Measurements from ENCODE around the gene CFB.

CFB gene

DNA sequence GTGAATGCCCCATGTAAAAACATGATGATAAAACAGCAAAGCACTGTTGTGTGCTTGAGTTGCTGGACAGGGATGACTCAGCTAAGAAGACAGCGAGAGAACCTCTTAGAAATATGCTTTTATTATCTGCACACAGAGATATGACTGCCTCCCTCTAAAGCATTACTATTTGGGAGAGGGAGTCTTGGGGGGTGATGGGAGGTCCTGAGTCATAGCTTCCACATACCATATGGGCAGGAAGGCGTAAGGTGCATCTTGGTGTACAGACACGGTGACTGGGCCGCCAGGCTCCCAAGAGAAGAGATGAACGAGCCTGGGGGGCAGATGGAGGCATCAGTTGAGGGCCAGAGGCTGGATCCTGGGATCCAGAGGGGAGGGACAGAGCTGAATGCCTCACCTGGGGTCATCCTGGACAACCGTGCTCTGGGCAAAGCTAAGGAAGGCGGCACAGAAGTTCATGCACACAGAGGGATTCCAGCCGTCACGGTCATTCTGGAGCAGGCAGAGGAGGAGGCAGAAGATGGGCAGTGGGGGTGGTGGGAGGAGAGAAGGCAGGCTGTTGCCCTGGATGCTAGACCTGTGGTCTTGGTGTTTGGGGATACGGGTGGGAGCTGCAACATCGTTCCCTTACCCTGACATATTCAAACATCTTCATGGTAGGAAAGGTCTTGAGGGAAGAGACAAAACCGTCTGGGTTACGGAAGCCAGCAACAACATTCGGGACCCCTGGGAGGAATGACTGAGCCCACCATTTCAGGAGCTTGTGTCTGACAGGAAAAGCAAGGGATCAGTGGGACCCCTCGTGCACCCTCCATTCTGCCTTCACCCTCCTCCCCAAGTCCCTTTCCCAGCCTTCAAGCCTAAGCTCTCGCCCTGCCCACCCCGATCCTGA lies 24.1 kb downstream of the CFB start:
- POLR2A ChIA-PET: interaction anchor here (1.2 kb wide), 1 partner anchor 11 kb away, joined by 3 read pairs; the partner anchor contains the start of genes NELFE and SKIC2
- peak overlapping the region in 1 of 2 experiments; percentile 99 for H3K27ac ChIP-seq (ENCODE audit: insufficient read depth in 1 of 2, low read depth in 1 of 2, low read length in 2 of 2, poor library complexity in 1 of 2, severe bottlenecking in 2 of 2)
- H3K9me3 ChIP-seq (ENCODE audit: control extremely low read depth in 1 of 5, control insufficient read depth in 4 of 5, insufficient read depth in 2 of 5, low read depth in 1 of 5, low read length in 4 of 5): no peaks in the 10 kb centered on the region
- 84% methylated on average over 8 of the region's 17 CpGs for WGBS (ENCODE audit: insufficient coverage)
- H3K27me3 ChIP-seq (replicated peaks in 2 of 5; ENCODE audit: control insufficient read depth in 4 of 5, insufficient read depth in 5 of 5, low read length in 4 of 5): no peaks in the 10 kb centered on the region
- peaks cover 3 to 27% (median 23%) of the 10 kb centered on the region in 4 experiments for H3K4me1 ChIP-seq (ENCODE audit: control extremely low read depth in 1 of 4, control insufficient read depth in 4 of 4, insufficient read depth in 4 of 4, low read length in 3 of 4)
- H3K36me3 ChIP-seq (ENCODE audit: control insufficient read depth in 4 of 4, insufficient read depth in 4 of 4, low read length in 3 of 4): peaks cover 9 to 57% (median 48%) of the 10 kb centered on the region in 4 experiments
- CTCF ChIA-PET: interaction anchor here (0.8 to 6.2 kb wide), 4 partner anchors 11 to 350 kb away, joined by 3 to 37 read pairs (median 6); partner anchors contain the start of genes NELFE and SKIC2
- H3K4me3 ChIP-seq (ENCODE audit: control insufficient read depth in 1 of 7, extremely low read depth in 1 of 7, insufficient read depth in 4 of 7, low read depth in 2 of 7, low read length in 6 of 7): no peak overlapping the region
- DNase-seq: no peak

DNA sequence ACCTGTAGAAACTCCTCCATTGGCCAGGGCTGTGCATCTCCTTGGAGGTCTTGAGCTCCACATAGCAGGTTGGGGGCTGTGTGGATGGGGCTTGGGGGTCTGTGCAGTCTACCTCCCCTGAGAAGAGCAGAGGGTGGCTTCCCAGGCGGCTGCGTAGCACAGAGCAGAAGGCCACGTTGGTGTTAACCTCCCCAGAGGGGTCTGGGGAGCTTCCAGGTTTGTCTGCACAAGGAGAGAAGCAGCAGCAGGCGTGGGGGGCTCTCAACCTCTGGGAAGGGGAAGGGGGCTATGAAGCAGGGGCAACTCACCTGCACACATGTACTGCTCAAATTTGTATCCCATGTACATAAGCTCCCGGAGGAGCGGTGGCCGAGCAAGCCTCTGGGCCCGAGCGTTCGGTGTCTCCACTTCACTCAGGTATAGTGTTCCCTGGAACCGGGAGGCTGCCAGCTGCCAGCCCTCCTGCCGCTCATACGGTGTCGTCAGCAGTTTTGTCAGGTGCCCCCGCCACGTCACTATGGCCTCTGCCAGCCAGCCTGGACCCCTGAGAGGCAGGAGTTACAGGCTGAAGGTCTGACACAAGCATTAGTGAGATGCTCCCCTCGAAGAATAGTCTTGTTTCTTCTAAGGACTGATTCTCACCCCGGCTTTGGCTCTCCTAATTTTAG lies 24.8 kb downstream of the CFB start:
- CTCF ChIA-PET: interaction anchor here (0.8 to 6.2 kb wide), 5 partner anchors 11 to 351 kb away, joined by 3 to 37 read pairs (median 4); partner anchors contain the start of genes NELFE and SKIC2
- peak overlapping the region in 6 of 7 experiments; percentile 80 to 95 (median 86) for H3K4me3 ChIP-seq (ENCODE audit: control insufficient read depth in 1 of 7, extremely low read depth in 1 of 7, insufficient read depth in 4 of 7, low read depth in 2 of 7, low read length in 6 of 7)
- no peak for DNase-seq
- peaks cover 3 to 27% (median 23%) of the 10 kb centered on the region in 4 experiments for H3K4me1 ChIP-seq (ENCODE audit: control extremely low read depth in 1 of 4, control insufficient read depth in 4 of 4, insufficient read depth in 4 of 4, low read length in 3 of 4)
- peaks cover 7 to 50% (median 44%) of the 10 kb centered on the region in 4 experiments for H3K36me3 ChIP-seq (ENCODE audit: control insufficient read depth in 4 of 4, insufficient read depth in 4 of 4, low read length in 3 of 4)
- 91% methylated on average over 17 of the region's 18 CpGs for WGBS (ENCODE audit: insufficient coverage)
- peak overlapping the region; percentile 98 to 99 for H3K27ac ChIP-seq (ENCODE audit: insufficient read depth in 1 of 2, low read depth in 1 of 2, low read length in 2 of 2, poor library complexity in 1 of 2, severe bottlenecking in 2 of 2)
- no peaks in the 10 kb centered on the region for H3K27me3 ChIP-seq (replicated peaks in 2 of 5; ENCODE audit: control insufficient read depth in 4 of 5, insufficient read depth in 5 of 5, low read length in 4 of 5)
- no peaks in the 10 kb centered on the region for H3K9me3 ChIP-seq (ENCODE audit: control extremely low read depth in 1 of 5, control insufficient read depth in 4 of 5, insufficient read depth in 2 of 5, low read depth in 1 of 5, low read length in 4 of 5)
- POLR2A ChIA-PET: interaction anchor here (1.2 kb wide), 1 partner anchor 12 kb away, joined by 3 read pairs; the partner anchor contains the start of genes NELFE and SKIC2

DNA sequence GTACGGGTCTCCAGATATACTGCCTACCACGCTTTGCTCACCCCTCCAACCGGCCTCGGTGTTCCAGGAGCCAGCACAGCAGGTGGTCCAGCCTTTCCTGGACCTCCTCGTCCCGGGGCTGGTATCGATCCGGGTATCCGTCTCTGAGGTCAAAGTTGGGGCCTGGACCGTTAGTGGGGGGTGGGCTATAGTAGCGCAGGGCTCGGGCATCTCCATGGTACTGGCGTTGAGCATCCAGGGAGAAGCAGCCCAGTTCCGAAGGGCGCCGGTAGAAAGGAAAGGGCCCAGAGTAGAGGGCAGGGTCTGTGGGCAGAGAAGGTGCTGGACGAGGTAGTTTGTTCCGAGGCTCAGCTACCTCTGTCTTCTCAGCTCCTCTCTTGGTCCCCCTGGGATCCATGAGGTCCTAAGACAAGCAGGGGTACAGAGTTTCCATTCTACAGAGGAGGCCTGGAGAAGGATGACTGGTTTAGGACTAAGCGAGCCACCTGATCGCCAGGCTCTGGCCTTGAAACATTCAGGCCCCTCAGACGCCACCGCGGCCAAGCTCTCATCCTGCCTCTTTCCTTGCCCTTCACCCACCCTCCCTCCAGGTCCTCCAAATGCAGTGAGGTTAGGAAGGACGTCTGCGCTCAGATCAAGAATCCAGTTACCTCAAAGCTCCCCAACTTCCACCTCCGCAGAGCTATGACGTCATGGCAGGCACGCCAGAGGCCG lies 25.5 kb downstream of the CFB start:
- Histone ChIP-seq H3K36me3 (ENCODE audit: control insufficient read depth in 4 of 4, insufficient read depth in 4 of 4, low read length in 3 of 4) (peaks cover 7 to 43% (median 38%) of the 10 kb centered on the region in 4 experiments), H3K27me3 (replicated peaks in 2 of 5; ENCODE audit: control insufficient read depth in 4 of 5, insufficient read depth in 5 of 5, low read length in 4 of 5) (no peaks in the 10 kb centered on the region), H3K27ac (ENCODE audit: insufficient read depth in 1 of 2, low read depth in 1 of 2, low read length in 2 of 2, poor library complexity in 1 of 2, severe bottlenecking in 2 of 2) (peak overlapping the region; percentile 98 to 99), H3K4me3 (ENCODE audit: control insufficient read depth in 1 of 7, extremely low read depth in 1 of 7, insufficient read depth in 4 of 7, low read depth in 2 of 7, low read length in 6 of 7) (peak overlapping the region; percentile 80 to 95 (median 87)), H3K4me1 (ENCODE audit: control extremely low read depth in 1 of 4, control insufficient read depth in 4 of 4, insufficient read depth in 4 of 4, low read length in 3 of 4) (peaks cover 3 to 27% (median 23%) of the 10 kb centered on the region in 4 experiments), H3K9me3 (ENCODE audit: control extremely low read depth in 1 of 5, control insufficient read depth in 4 of 5, insufficient read depth in 2 of 5, low read depth in 1 of 5, low read length in 4 of 5) (no peaks in the 10 kb centered on the region)
- CTCF ChIA-PET: interaction anchor here (1.5 to 6.2 kb wide), 2 partner anchors 12 to 146 kb away, joined by 3 to 37 read pairs; partner anchors contain the start of genes NELFE and SKIC2
- POLR2A ChIA-PET: interaction anchor here (0.6 to 2.6 kb wide), 4 partner anchors 13 to 225 kb away, joined by 3 to 12 read pairs (median 4); partner anchors contain the start of genes NELFE, SKIC2 and ZBTB12
- WGBS (ENCODE audit: insufficient coverage): 29% methylated on average over 22 of the region's 29 CpGs
- DNase-seq: no peak

DNA sequence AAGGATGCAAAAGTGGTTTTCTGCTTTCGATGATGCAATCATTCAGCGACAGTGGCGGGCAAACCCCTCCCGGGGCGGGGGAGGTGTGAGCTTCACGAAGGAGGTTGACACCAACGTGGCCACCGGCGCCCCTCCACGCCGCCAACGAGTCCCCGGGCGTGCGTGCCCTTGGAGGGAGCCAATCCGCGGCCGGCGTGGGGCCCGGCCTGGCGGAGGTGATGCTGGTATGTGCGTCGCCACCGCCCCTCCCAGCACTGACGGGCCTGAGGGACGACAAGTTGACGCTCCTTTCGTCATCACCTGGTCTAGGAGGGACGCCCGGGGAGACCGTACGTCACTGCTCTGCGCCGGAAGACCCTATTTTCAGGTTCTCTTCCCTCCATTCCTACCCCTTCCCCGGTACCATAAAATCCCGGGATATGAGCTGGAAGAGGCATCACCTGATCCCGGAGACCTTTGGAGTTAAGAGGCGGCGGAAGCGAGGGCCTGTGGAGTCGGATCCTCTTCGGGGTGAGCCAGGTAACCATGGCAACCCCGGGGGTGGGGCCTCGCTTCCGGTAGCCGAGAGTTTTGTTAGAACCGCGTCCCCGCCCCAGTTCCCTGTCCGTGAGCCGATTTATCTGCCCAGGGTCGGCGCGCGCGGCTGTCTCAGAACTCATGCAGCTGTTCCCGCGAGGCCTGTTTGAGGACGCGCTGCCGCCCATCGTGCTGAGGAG lies 26.3 kb downstream of the CFB start, which contains the start of gene DXO:
DXO (minus strand) TSS at position 146 of the 716 bp plus-strand sequence. CDS start 463 bp downstream, outside the sequence.
- no peaks in the 10 kb centered on the region for H3K27me3 ChIP-seq (replicated peaks in 2 of 5; ENCODE audit: control insufficient read depth in 4 of 5, insufficient read depth in 5 of 5, low read length in 4 of 5)
- CTCF ChIA-PET: interaction anchor here (1.5 to 6.2 kb wide), 2 partner anchors 13 to 145 kb away, joined by 3 to 37 read pairs; partner anchors contain the start of genes NELFE and SKIC2
- peaks cover 3 to 27% (median 23%) of the 10 kb centered on the region in 4 experiments for H3K4me1 ChIP-seq (ENCODE audit: control extremely low read depth in 1 of 4, control insufficient read depth in 4 of 4, insufficient read depth in 4 of 4, low read length in 3 of 4)
- peak; percentile 99 to 100 (median 99) for DNase-seq
- H3K9me3 ChIP-seq (ENCODE audit: control extremely low read depth in 1 of 5, control insufficient read depth in 4 of 5, insufficient read depth in 2 of 5, low read depth in 1 of 5, low read length in 4 of 5): no peaks in the 10 kb centered on the region
- WGBS (ENCODE audit: insufficient coverage): under 1% methylated on average over 42 of the region's 62 CpGs
- H3K27ac ChIP-seq (ENCODE audit: insufficient read depth in 1 of 2, low read depth in 1 of 2, low read length in 2 of 2, poor library complexity in 1 of 2, severe bottlenecking in 2 of 2): peak within 1 kb of the TSS; percentile 98 to 99
- peaks cover 7 to 36% (median 31%) of the 10 kb centered on the region in 4 experiments for H3K36me3 ChIP-seq (ENCODE audit: control insufficient read depth in 4 of 4, insufficient read depth in 4 of 4, low read length in 3 of 4)
- peak within 1 kb of the TSS; percentile 80 to 95 (median 87) for H3K4me3 ChIP-seq (ENCODE audit: control insufficient read depth in 1 of 7, extremely low read depth in 1 of 7, insufficient read depth in 4 of 7, low read depth in 2 of 7, low read length in 6 of 7)
- POLR2A ChIA-PET: interaction anchor here (0.6 to 2.6 kb wide), 5 partner anchors 13 to 434 kb away, joined by 3 to 12 read pairs (median 3); partner anchors contain the start of genes NELFE, SKIC2 and ZBTB12

DNA sequence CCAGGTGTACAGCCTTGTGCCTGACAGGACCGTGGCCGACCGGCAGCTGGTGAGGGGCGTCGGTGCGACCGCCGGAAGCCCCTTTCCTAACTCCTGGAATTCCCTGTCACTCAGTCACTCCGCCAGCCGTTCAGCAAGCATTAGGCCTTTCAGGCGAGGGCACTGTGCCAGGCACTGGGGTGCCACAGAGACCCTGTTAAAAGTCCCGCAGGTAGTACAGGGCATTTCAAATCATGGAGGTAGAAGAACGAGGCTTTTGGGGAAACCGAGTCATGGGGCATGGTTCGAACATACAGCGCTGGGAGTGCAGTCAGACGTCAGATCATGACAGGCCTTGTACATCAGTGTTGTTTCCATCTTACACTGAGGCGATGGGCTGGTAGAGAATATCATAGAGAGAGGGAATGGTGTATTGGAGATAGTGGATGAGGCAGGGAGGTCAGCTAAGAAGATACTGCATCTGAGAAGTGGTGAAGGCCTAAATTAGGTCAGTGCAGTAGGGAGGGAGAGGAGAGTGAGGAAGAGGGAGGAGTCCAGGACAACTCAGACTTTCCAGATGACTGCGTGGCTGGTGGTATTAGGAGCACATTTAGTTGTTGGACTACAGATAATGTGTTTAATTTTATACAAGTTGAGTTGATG lies 26.9 kb downstream of the CFB start:
- Histone ChIP-seq H3K27ac (ENCODE audit: insufficient read depth in 1 of 2, low read depth in 1 of 2, low read length in 2 of 2, poor library complexity in 1 of 2, severe bottlenecking in 2 of 2) (peak overlapping the region; percentile 98 to 99), H3K4me3 (ENCODE audit: control insufficient read depth in 1 of 7, extremely low read depth in 1 of 7, insufficient read depth in 4 of 7, low read depth in 2 of 7, low read length in 6 of 7) (peak overlapping the region; percentile 80 to 95 (median 87)), H3K4me1 (ENCODE audit: control extremely low read depth in 1 of 4, control insufficient read depth in 4 of 4, insufficient read depth in 4 of 4, low read length in 3 of 4) (peaks cover 3 to 27% (median 23%) of the 10 kb centered on the region in 4 experiments), H3K36me3 (ENCODE audit: control insufficient read depth in 4 of 4, insufficient read depth in 4 of 4, low read length in 3 of 4) (peaks cover 3 to 29% (median 24%) of the 10 kb centered on the region in 4 experiments), H3K27me3 (replicated peaks in 2 of 5; ENCODE audit: control insufficient read depth in 4 of 5, insufficient read depth in 5 of 5, low read length in 4 of 5) (no peaks in the 10 kb centered on the region), H3K9me3 (ENCODE audit: control extremely low read depth in 1 of 5, control insufficient read depth in 4 of 5, insufficient read depth in 2 of 5, low read depth in 1 of 5, low read length in 4 of 5) (no peaks in the 10 kb centered on the region)
- 12% methylated on average over 19 of the region's 19 CpGs for WGBS (ENCODE audit: insufficient coverage)
- CTCF ChIA-PET: interaction anchor here (6.2 kb wide), 1 partner anchor 14 kb away, joined by 37 read pairs; the partner anchor contains the start of genes NELFE and SKIC2
- no peak for DNase-seq
- POLR2A ChIA-PET: interaction anchor here (0.6 to 2.6 kb wide), 4 partner anchors 14 to 433 kb away, joined by 3 to 12 read pairs (median 4); partner anchors contain the start of genes NELFE and SKIC2
